Fibroblast of gingiva (primary cell): ENCODE results near the gene FHDC1.

Experiments
- DNase-seq: peaks from one replicate; pipeline ENCODE4 v3.0.0-alpha.2; 2011; ENCODE audit warnings: low read depth

Gene FHDC1

GRCh38 chr4:152957437-152958171 is 21.5 kb downstream of the FHDC1 start:
- no peak for DNase-seq

GRCh38 chr4:152959080-152959479 is 23.0 kb downstream of the FHDC1 start:
- DNase-seq: no peak

GRCh38 chr4:152960082-152960481 is 24.0 kb downstream of the FHDC1 start:
- no peak for DNase-seq

- DNase-seq: peak; percentile 61
Observed at GRCh38 chr4:152961014-152961772, 25.1 kb downstream of the FHDC1 start.

- DNase-seq: peak; percentile 69
Observed at GRCh38 chr4:152961773-152962115, 25.6 kb downstream of the FHDC1 start.

GRCh38 chr4:152962150-152962549 is 26.0 kb downstream of the FHDC1 start:
- DNase-seq: peak; percentile 24

GRCh38 chr4:152964335-152964734 is 28.2 kb downstream of the FHDC1 start:
- no peak for DNase-seq

- DNase-seq: no peak
Observed at GRCh38 chr4:152965611-152966010, 29.5 kb downstream of the FHDC1 start.

- no peak for DNase-seq
Observed at GRCh38 chr4:152967907-152968306, 31.8 kb downstream of the FHDC1 start.

- DNase-seq: peak; percentile 31
Observed at GRCh38 chr4:152968806-152969394, 32.8 kb downstream of the FHDC1 start.

GRCh38 chr4:152970102-152970820 is 34.1 kb downstream of the FHDC1 start:
- no peak for DNase-seq

- no peak for DNase-seq
Observed at GRCh38 chr4:152971053-152971452, 34.9 kb downstream of the FHDC1 start.

- DNase-seq: peak; percentile 69
Observed at GRCh38 chr4:152972821-152973628, 36.9 kb downstream of the FHDC1 start.

GRCh38 chr4:152973629-152974467 is 37.7 kb downstream of the FHDC1 start:
- no peak for DNase-seq

- DNase-seq: no peak
Observed at GRCh38 chr4:152974468-152975379, 38.6 kb downstream of the FHDC1 start.

GRCh38 chr4:152975380-152976211 is 39.5 kb downstream of the FHDC1 start:
- DNase-seq: no peak

- no peak for DNase-seq
Observed at GRCh38 chr4:152976212-152976761, 40.2 kb downstream of the FHDC1 start.

GRCh38 chr4:152979731-152980330 is 43.7 kb downstream of the FHDC1 start:
- no peak for DNase-seq
